CD4-positive, alpha-beta T cell treated with Interleukin-17A for 4 hours (primary cell): Measurements from ENCODE around the gene PYROXD2.
"Not testable (repeated sequence)": the region's sequence is repeated elsewhere in the genome, so short reads cannot be mapped to it uniquely, and the experiment has no call there.

Experiments
- DNase-seq: peaks from one replicate; pipeline ENCODE4 v3.0.0-alpha.2; 2020; ENCODE audit warnings: mixed read lengths

The PYROXD2 gene

DNA sequence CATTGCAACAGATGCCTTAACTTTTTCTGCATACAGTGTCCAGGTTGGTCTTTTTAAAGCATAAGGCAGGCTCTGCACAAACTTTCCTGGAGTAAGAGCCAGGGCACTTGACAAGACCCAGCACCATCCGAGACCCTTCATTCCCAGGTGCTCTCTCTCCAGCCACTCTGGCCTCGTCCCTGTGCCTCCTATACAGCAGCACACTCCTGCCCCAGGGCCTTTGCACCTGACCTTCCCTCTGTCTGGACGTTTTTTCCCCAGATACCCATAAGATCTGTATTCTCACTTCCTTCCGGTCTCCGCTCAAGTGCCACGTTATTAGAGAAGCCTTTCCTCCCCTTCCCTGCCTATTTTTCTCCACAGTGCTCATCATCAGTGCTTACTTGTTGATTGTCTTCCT lies 25.6 kb downstream of the PYROXD2 start:
- DNase-seq: no peak

DNA sequence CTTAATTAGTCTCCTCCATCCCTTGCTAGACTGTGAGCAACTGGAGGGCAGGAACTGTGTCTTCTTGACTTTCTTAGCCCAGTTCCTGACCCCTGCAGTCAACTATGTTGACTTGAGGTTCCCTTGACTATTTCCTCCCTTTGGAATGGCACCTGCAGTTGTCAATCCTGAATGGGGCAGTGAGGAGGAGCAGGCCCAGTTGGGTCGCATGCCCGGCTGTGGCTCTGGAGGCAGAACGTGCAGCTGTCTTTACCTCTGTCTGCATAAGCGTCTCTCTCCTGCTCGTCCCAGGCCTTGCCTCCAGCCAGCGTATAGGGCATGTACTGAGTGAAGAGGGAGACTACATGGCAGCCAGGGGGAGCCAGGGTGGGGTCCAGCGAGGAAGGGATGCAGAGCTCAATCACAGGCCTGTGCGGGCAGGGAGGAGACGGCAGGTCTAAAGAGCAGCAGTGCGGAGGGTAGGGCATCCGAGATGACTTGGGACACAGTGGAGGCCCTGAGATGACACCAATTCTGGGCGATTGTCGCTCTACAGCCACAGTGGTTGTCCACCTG lies 26.8 kb downstream of the PYROXD2 start:
- DNase-seq: no peak

DNA sequence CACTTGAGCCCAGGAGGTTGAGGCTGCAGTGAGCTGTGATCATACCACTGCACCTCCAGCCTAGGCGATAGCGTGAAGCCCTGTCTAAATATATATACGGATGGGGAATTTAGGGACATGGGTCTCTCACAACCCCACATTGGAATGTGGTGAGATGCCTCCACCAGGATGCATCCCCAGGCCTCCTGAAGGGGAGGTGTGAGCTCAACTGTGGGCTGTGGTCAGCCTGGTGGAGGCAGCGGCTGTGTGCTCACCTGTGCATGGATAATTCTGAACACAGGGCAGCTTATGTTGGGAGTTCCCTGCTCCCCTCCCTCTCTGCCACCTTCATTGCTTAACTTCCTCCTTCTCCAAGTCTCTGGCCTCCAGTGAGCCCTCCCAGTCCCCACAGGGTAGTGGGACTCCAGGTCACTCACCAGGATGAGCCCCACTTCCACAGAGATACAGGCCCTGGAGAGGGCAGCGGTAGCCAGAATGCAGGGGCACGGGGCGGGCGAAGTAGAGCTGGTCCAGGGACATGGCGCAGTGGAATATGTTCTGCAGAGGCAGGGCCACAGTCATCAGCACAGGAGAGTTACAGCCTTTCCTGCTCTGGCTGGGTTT lies 30.4 kb downstream of the PYROXD2 start:
- no peak for DNase-seq

DNA sequence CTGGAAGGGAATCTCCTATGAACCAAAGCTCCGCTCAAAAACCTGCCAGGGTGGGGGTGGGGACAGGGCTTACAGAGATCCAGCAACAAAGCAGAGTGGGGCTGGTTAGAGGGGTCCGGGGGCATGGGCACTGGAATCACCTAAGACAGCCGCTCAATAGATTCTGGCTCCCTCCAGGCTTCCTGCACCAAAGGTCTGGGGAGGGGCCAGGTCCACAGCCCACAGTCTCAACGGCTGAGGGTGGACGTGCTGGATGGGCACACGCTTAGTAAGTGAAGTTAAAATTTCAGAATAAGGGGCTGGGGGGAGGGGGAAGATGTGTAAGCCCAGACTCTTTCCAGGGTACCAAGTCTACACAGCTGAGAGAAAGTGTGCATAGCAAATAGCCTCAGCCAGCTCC lies 31.1 kb downstream of the PYROXD2 start:
- DNase-seq: no peak

DNA sequence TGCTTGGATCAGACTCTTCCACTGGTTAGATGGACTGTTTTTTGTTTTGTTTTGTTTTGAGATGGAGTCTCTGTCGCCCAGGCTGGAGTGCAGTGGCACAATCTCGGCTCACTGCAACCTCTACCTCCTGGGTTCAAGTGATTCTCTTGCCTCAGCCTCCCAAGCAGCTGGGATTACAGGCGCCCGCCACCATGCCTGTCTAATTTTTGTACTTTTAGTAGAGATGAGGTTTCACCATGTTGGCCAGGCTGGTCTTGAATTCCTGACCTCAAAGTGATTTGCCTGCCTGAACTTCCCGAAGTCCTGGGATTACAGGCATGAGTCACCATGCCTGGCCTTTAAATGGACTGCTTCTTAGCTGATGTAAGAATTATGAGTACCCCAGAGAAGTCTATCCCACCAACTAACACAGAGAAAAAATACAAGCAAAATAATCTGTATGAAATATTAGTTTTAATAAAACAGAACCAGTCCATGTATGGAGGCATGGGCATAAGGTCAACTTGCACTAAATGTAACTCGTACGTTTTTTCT lies 31.8 kb downstream of the PYROXD2 start:
- not testable (repeated sequence) for DNase-seq

DNA sequence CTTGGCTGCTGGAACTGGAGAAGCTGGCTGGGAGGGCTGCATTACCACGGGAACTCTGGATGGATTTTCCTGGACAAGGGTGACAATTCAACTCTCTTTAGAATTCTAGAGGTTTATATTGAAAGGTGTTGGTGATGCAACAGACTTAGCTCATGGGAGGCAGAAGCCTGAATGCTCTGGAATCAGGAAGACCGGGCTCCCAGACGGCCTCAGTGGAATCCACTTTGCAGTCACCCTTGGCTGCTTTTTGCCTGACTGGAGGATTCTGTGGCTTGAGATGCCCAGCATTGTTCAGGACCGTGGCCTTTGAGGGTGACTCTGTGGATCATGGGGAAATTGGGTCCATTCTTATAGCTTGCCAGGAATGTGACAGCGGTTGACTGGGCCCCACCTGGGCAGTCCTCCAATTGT lies 32.3 kb downstream of the PYROXD2 start:
- no peak for DNase-seq

DNA sequence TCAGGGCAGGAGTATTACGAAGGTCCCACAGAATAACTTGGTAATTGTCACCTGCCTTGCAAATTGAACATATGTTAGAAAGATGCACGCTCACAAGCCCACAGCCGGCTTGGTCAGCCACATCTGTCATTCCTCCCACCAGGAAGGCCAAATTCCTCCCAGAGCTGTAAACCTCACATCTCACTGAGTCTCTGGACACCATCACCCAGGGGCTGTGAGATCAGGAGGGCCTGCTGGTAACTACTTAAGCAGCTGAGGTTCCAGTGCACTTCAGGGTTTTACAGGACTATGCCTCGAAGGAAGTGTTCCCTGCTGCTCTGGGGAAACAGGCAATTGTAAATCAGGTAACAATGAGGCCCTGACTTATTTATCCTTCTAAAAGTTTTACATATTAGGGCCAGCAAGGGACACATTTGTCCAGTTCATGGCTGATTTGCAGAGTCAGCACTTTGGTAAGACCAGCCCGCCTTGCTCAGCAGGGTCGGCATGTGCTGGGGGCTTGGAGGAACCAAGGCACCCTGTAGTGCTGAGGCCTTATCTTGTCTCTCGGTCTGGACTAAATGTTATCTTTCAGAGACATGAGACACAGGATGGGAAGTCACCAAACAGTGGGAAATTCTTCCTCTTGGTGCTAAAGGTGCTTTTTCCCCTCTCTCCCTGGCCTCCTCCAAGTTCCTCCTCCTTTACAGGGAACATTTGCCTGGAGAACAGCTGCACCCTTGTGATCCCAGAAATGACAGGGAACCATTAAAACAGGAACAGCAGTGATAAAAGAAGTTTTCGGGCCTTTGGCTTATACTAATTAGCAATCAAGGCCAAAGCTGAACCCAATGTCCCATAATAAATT lies 34.3 kb downstream of the PYROXD2 start:
- no peak for DNase-seq

DNA sequence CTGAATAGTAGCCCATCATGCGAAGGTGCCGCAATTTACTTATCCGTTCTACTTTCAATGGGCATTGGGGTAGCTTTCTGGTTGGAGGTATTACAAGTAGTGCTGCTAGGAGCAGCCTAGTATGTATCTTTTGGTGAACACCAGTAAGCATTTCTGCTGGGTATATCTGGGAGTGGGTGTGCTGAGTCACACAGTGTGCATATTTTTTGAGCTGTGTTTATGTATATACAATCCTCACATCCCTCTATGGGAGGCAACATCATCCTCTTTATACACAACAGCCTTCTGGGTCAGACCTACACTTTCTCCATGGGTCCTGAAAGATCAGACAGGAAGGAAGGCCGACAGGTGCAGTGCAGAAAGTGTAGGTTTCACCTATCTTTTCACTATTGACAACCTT lies 36.3 kb downstream of the PYROXD2 start:
- no peak for DNase-seq

DNA sequence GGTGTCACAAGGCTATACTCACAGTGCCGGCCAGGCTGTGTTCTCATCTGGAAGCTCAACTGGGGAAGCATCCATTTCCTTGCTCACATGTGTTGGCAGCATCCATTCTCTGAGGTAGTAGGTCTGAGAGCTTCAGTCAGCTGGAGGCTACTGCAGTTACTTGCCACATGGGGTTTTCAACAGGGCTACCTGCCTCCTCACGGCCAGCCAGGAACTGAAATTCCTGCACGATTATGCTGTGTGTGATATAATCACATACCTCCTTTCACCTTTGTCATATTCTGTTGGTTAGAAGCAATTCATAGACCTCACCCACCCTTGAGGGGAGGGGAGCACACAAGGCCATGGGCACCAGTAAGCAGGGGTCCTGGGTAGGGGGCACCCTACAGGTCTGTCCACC lies 37.4 kb downstream of the PYROXD2 start:
- no peak for DNase-seq

DNA sequence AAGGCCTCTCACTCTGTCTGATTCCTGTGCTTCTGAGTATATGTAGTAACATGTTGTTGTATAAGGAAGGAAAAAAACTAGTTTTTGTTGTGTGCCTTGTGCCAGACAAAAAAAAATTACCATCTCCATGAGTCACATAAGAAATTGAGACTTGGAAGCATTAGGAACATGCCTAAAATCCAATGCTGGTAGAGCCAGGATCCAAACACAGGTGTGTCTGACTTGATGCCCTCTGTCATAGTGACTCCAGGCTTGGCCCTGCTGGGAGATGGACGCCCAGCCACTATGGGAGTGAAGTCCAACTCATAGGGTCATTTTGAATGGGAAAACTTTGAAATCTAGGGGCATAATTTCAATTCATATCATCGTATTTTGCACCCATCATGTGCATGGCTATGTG lies 38.0 kb downstream of the PYROXD2 start:
- no peak for DNase-seq

DNA sequence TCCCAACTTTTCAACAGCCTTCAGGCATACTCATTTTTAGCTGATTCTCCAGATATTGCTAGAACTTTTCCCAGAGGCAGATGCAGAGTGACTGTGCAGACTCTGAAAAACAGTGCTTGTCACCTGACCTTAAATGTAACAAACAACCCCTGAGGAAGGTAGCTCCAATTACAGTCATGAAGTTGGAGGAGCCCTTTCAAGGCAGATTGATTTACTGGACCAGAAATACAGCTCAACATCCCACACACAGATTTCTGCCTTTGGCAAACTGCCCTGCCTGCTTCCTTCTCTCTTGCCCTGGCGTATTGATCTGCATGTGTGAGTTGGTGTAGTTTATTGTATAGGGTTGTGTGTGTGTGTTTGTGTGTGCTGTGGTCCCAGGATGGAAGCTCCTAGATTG lies 38.5 kb downstream of the PYROXD2 start:
- no peak for DNase-seq

DNA sequence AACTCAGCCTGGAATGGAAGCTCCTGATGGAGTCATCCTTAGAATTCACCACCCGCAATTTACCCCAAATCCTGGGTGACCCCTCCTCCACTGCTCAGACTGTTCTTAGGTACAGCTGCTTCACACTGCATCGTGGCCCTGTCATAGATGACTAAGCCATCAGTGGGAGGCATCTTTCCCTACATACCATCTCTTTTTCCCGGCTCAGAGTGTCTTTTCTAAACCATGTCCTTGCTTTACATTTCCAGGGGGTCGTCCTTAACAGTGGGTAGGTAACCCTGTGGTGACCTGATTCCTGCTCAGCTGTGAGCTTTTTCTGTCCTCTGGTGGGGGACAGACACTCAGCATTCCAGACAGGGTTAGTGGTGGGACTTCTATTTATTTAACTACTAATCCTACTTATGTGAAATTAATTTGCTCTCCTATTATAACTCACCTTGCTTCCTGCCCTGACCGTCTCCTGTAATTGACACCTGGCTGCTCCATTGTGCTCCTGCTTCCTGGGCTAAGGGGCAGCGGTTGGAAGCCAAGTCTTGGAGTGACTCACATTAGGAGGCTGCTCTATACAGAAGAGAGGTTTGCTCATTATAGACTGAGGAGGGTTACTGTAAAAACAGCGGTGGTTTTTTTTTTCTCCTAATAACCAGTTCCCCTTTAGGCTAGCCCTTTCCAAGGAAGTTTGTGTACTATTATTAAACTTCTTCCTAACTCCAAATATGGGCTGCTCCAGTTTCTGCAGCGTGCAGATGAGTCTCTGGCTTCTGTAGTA lies 40.6 kb downstream of the PYROXD2 start:
- DNase-seq: no peak

DNA sequence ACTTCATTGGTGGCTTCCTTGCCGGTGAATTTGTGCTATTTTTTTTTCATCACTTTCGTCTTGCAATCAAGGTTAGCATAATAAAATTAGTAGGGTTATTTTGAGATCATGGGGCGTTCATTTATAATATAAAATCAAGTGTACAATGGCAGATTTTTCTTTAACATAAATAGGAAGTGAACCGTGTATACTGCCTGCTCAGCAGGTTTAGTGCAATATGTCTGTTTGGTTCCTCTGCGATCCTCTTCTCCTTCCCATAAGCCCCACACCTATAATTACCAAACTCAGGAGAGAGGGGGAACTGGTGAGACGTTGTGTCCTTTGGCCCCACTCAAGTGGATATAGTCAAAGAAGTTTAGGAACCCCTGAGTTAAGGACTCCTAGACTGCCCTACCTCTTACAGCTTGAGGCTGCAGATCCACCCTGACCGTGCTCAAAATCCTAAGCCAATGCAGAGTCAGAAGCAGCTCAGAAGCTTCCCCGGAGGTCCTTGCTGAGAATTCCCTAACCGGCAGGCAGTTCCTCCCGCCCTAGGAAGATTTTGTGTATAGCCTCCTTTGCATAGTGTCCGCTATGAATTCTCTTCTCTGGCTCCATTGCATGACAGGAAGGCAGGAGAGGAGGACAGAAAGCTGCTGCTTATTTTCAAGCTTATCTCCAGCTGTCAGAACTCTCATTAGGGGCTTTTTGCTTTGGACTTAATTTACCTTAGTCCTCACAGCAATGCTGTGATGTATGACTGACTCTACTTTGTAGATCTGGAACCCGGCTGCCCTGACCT lies 41.5 kb downstream of the PYROXD2 start:
- no peak for DNase-seq

DNA sequence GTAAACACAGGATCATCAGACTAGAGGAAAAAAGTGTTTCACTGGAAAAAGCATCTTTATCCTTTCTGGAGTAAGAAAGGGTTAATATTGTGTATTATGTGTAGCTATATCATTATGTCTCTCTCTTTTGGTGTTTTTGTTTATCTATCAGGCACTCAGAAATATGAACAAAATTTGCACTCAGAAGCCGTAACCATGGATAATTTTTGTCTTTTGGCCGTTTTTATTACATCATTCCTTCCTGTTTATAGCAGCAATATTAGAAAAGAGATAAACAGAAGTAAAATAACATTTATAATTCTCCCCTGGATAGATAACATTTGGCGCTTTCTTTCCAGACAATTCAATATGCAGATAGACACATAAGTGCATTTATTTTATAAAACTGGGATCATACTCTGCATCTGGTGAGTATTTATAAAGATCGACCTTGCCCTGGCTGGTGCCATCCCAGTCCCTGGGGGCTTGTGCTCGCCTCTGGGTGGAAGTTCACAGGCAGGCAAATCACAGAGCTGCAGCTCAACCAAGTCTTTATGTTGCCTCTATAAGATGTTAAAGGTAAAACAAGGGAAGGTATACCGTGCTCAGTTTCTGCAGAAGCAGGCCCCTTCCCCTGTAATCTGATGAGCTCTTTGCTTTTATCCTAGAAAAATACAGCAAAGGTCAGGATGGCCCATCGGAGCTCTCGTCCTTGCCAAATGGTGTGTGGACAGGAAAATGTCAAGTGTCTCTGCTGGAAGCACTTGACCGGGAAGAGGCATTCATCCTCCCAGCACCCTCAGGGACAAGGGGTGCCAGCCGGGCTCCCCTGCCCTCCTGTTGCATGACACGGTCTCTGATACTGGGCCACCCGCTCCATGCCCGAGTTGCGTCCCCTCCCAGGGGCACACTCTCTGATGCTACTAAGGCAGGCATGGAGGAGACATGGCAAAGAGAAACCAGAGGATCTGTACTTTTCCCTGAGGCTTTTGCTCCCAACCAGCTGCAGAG lies 43.9 kb downstream of the PYROXD2 start:
- DNase-seq: no peak

DNA sequence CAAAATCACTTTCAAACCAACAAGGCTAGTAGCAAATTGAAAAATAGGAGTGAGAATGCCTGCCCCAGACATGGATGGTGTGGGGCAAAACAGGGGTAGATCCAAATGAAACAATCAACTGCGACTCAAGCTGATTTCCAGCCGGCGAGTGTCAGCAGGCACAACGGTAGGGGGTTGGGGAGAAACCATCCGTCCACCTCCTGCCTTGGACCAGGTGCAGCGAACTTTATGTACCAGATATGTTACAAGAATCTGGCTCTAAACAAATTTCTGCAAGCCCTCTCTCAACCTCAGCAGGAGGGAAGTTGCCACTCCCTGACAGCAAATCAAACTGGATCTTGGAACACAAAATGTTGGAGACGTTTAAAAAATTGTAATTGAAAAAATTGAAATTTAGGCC lies 45.2 kb downstream of the PYROXD2 start:
- DNase-seq: no peak

DNA sequence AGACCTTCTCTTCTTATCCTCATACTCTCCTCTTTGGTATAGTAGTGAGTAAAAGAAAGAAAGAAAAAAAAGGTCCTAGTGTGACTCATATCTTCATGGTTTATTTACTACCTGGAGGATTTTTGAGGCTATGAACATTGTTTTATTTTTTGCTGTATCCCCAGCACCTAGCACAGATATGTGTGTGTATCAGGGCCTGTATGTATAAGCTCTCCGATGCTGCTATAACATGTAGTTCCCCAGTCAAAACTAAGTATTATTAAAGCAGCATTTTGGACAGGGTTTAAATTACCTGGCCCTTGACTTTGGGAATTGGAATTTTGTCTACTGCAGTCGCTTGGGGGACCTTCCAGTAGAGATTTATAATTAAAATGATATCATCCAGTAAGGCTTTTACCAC lies 46.3 kb downstream of the PYROXD2 start:
- DNase-seq: no peak

DNA sequence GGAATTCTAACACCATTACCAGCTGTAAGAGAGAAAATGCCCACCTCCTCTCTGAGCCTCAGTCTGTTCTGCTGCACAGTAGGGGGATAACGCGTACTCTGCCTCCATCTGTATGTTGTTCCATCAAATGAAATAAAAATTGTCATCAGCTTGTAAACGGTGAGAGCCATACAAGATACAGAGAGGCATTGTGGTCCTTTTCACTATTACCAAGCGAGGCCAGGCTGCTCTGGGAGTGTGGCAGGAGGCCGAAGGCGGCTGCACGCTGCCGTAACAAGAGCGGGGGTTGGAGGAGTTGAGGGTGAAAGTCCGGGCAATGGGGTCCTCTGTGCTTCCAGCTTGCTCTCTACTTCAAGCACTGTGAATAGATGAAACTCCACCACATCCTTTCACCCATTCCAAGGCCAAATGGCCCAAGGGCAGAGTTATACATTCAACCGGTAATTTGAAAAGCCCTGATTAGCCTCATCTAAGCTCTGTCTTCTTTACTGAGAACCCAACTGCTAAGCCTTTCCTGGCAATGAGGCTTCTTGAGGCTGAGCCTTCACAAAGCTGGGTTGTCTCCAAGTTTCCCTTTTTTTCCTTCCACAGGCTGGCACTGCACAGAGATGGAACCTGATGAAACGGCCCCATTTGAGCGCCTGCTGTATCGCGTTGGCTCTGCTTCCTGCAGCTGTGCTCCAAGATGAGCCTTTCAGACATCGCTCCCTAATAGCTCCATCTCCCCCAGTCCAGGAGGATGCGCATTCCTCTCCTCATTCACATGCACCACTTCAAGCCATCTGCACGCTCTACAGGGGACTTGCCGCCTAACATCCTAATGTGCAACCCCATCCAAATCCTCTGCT lies 47.2 kb downstream of the PYROXD2 start:
- no peak for DNase-seq

DNA sequence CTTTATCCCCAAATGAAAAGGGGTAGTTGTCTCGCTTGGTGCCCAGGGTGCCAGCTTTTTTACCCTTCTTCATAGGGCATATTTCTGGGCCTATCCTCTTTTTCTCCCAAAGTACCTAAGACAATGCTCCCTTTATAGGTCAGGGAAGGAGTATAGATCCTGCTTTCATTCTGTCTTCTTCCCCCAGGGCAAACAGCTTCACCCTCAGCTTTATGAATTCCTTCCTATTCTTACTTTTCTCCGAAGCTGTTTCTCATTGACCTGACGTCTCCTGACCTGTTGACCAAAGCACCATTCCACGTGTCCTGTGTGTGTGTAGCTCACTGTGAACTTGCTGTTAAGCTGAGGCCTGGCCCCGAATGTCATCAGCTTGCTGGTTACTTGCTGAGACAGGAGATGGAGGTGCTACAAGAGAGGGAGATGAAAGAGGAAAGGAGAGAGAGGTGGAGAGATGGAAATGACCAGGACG lies 48.9 kb downstream of the PYROXD2 start:
- no peak for DNase-seq

DNA sequence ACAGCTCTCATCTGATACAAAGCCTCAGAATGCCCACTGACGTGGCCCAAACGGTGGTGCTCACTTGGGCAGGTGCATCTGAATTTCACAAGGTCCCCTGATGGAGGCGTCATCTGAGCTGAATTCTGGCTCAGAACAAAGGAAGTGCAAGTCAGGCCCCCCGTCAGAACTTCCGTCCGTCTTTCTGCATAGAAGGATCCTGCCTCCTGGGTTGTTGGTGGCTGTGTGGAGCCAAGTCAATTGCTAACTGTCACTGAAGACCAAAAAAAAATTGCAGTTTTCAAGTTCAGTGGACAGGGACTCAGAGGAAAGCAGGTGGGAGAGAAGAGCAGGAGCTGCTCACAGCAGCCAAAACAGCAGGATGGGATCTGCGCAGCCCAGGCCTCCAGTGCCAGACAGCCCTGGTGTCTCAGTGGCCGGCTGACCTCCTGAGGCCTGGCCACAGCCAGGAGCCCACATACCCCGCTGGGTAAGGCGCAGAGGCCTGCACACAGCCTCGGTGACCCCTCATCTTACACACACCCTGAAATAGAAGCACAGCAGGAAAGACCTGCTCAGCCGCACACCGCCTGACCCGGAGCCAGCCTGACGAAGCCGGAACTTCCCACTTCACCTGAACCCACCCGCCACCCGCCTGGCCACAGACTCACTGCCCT lies 49.4 kb downstream of the PYROXD2 start:
- DNase-seq: no peak
